ENCODE results near the gene ANXA11. TPM values are rescaled to one million over a fixed set of nuclear protein-coding genes. Genes with fewer than 3 reads are reported as not detected.
"Not testable (repeated sequence)": the region's sequence is repeated elsewhere in the genome, so short reads cannot be mapped to it uniquely, and the experiment has no call there.

The ANXA11 gene
- total RNA-seq, 2 donors from 2014 or later: 224 to 266 TPM

DNA sequence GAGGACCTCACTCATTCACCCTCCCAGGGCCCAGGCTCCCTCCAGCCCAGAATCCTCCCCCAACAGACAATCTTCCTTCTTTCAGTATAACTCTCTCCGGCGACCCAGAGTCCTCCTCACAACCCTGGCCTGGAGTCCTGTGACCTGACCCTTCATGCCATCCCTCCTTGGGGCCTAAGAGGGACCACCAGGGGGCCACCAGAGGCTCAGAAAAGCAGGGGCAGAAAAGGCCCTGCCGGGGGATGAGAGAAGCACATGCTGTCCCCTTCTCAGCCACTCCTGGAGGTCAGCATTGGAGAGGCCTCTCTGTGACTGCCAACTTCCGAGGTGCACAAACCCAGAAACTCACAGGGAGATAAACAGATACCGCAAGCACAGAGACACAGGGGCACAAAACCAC, 31.1 kb upstream of the ANXA11 start:
- H3K9me3 ChIP-seq; H3K27ac ChIP-seq; H3K4me3 ChIP-seq; H3K36me3 ChIP-seq; H3K4me1 ChIP-seq; DNase-seq (ENCODE audit: low spot score); H3K27me3 ChIP-seq: not testable (repeated sequence)

DNA sequence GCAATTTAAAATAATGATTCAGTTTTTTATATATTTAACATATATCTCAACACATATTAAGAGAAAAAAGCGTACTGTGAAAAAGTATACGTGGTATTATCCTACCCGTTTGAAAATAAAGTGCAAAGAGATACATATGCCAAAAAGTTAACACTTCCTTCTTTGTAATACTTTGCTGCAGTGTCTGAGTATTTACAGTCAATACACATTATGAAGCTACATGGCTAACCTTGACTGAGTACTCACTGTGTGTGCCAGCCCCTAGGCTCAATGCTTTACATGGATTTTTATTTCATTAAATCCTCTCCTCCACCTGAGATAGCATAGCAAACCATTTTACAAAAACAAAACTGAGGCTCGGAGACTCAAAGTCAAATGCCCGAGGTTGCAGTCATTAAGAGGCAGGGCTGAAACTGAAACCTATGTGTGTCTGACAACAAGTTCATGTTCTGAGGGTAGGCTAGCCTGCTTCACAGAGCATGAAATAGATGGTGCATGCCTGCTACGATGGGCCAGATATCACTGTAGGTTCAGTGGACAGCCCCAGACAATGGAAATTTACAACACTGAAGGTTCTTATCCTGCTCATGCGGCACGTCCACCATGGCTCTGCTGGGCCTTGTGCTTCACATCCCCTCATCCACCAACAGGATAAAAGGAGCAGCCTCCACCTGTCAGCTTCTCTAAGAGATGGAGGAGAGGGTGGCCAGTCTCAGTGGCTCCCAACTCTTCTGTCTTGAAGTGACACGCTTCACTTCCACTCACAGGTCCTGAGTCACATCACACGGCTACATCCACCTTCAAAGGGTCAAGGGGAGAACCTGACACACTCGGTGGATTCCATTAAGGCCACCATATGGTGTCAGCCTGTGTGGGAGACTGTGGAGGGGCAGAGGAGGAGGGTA, 29.2 kb upstream of the ANXA11 start:
- H3K9me3 ChIP-seq; H3K27ac ChIP-seq; H3K4me3 ChIP-seq; DNase-seq (ENCODE audit: low spot score); H3K4me1 ChIP-seq; H3K36me3 ChIP-seq; H3K27me3 ChIP-seq: not testable (repeated sequence)

DNA sequence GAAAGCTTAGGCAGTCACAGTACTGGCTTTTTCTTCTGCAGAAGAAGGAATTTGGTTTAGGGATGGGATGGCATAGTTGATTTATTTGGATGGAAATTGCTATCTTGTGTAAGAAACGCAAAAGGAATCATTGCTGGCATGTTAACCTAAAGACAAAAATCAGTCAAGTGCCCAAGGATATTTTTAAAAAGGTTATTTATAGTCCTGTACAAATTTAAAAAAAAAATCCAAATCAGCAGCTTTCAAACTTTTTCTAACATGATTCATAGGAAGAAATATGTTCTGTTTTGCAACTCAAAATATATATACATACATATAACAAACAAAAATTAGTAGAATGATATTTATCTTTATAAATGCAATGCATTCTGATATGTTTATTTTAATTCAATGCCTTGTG, 28.5 kb upstream of the ANXA11 start:
- H3K36me3 ChIP-seq; H3K27me3 ChIP-seq; H3K9me3 ChIP-seq; H3K27ac ChIP-seq; H3K4me1 ChIP-seq; DNase-seq (ENCODE audit: low spot score); H3K4me3 ChIP-seq: not testable (repeated sequence)

DNA sequence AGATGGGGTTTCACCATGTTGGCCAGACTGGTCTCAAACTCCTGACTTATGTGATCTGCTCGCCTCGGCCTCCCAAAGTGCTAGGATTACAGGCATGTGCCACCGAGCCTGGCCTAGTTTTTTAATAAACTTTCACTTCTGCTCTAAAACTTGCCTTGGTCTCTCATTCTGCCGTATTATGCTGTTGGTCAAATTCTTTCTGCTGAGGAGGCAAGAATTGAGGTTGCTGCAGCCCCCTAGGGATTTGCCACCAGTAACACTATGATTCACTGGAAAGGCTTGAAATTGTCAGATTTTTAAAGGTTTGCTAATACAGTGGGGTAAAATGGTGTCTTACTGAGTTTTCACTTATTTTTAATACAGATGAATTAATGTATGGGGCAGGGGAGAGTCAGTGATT, 21.4 kb upstream of the ANXA11 start:
- H3K4me3 ChIP-seq; H3K4me1 ChIP-seq; H3K27me3 ChIP-seq; DNase-seq (ENCODE audit: low spot score); H3K36me3 ChIP-seq; H3K9me3 ChIP-seq; H3K27ac ChIP-seq: not testable (repeated sequence)

DNA sequence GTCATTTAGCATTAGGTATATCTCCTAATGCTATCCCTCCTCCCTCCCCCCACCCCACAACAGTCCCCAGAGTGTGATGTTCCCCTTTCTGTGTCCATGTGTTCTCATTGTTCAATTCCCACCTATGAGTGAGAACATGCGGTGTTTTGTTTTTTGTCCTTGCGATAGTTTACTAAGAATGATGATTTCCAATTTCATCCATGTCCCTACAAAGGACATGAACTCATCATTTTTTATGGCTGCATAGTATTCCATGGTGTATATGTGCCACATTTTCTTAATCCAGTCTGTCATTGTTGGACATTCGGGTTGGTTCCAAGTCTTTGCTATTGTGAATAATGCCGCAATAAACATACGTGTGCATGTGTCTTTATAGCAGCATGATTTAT, 17.7 kb upstream of the ANXA11 start:
- not testable (repeated sequence) for H3K27ac ChIP-seq; H3K4me3 ChIP-seq; DNase-seq (ENCODE audit: low spot score); H3K36me3 ChIP-seq; H3K9me3 ChIP-seq; H3K4me1 ChIP-seq; H3K27me3 ChIP-seq

DNA sequence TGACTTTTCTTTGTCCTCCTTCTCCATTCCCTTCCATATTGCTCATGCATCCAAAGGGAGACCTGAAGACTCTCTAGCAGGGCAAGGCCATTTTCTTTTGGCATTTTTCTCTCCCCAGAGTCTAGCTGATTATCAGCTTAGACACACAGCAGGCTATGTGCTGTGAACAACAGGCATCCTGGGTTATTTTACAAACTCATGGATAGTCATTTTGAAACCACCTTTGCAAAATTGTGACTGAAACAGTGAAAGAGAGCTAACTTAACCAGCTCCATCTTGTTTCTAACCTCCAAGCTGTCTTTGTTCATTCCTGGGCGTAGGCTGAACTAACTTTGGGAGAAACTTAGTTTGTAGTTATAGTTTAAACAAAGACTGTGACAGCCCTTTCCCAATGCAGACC, 13.5 kb upstream of the ANXA11 start:
- DNase-seq (ENCODE audit: low spot score); H3K4me1 ChIP-seq; H3K36me3 ChIP-seq; H3K9me3 ChIP-seq; H3K4me3 ChIP-seq; H3K27me3 ChIP-seq; H3K27ac ChIP-seq: not testable (repeated sequence)

DNA sequence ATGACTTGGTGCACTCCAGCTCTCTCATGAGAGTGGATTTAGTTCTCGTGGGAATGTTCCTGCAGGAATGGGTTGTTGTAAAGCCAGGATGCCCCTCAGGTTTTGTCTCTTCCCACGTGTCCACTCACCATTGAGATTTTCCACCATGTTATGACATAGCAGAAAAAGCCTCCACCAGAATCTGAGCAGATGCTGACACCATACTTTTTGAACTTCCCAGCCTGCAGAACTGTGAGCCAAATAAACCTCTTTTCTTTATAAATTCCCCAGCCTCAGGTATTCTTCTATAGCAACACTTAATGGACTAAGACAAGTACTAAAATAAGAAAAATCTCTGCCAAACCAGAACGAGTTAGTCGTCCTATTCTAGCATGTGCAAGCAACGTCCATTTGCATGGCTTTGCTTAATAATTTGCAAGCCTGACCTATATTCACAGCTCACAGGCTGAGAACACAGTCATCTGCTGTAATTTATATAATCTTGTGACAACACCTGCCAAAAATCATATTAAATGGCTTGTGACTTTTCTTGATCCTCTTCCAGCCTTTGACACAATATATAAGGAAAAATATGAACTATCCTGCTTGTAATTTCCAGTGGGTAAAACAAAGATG, 9.1 kb upstream of the ANXA11 start:
- not testable (repeated sequence) for DNase-seq (ENCODE audit: low spot score)

DNA sequence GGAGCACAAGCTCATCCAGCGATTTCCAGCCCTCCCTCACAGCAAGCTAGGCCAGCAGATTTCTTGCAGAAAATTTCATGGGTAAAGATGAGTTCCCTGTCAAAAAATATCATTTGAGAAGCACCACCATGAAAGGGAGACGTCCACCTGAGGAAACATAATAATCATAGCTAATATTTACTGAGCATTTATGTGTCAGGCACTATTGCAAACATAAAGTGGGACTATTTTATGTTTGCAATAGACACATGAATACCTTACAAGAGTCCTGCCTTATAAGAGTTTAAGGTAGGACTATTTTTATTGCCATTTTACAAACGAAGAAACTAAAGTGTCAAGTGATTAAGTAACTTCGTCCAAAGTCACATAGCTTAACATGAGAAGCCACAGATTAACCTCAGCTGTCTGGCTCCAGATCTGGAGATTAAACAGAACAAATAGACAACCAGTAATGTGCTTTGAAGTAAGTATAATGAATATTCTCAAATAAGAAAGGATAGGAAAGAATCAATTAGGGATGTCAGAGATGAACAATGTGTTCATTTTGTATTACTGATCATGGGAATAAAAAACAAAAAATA, 7.3 kb upstream of the ANXA11 start:
- DNase-seq (ENCODE audit: low spot score); H3K4me1 ChIP-seq; H3K27me3 ChIP-seq; H3K9me3 ChIP-seq; H3K4me3 ChIP-seq; H3K27ac ChIP-seq; H3K36me3 ChIP-seq: not testable (repeated sequence)

More for the DNA sequence above, 9.1 kb upstream of the ANXA11 start:
- not testable (repeated sequence) for H3K4me3 ChIP-seq, H3K9me3 ChIP-seq, H3K27ac ChIP-seq, H3K27me3 ChIP-seq, H3K4me1 ChIP-seq, H3K36me3 ChIP-seq

DNA sequence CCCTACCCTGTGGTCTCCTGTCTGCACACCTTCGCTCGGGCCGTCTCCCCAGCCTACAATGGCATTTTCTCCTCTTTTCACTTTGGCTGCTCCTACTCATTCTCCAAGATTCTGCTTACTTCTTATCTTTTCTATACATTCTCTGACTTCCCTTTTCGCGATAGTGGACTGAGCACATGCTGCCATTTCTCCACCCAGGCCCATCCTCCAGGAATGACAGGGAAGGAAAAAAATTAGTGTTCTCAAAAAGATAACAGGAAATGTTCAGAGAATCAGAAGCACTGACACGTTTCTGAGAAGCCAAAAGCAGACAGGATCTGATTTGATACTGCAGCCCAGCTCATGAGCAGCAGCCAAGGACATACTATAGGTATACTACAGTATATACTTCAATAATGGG, 6.4 kb upstream of the ANXA11 start:
- no peaks in the 10 kb centered on the region for H3K9me3 ChIP-seq
- H3K27me3 ChIP-seq: no peaks in the 10 kb centered on the region
- no peaks in the 10 kb centered on the region for H3K36me3 ChIP-seq
- H3K27ac ChIP-seq: no peak overlapping the region
- no peak for DNase-seq (ENCODE audit: low spot score)
- peaks cover 0 to 10% of the 10 kb centered on the region in 2 donors for H3K4me1 ChIP-seq
- TF ChIP-seq, protein P1, sequence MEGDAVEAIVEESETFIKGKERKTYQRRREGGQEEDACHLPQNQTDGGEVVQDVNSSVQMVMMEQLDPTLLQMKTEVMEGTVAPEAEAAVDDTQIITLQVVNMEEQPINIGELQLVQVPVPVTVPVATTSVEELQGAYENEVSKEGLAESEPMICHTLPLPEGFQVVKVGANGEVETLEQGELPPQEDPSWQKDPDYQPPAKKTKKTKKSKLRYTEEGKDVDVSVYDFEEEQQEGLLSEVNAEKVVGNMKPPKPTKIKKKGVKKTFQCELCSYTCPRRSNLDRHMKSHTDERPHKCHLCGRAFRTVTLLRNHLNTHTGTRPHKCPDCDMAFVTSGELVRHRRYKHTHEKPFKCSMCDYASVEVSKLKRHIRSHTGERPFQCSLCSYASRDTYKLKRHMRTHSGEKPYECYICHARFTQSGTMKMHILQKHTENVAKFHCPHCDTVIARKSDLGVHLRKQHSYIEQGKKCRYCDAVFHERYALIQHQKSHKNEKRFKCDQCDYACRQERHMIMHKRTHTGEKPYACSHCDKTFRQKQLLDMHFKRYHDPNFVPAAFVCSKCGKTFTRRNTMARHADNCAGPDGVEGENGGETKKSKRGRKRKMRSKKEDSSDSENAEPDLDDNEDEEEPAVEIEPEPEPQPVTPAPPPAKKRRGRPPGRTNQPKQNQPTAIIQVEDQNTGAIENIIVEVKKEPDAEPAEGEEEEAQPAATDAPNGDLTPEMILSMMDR (IDR thresholded peaks at IDR 0.05): no peak
- no peak overlapping the region for H3K4me3 ChIP-seq

DNA sequence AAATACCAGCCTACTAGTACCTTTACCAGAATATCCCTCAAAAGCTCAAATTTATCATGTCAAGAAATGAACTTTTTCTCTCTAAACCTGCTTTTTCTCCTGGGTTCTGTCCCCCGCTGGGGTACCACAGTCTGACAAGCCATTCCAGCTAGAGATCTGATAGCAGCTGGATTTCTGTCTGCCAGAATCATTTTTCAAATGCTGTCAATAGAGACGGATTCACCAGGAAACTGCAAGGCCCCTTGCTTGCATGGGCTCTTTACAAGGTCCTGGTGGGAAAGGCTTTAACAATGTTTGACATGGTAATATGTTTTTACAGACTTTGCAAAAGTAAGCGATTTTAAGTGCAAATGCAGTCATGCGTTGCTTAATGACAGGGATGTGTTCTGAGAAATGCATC, 4.9 kb upstream of the ANXA11 start:
- Histone ChIP-seq H3K36me3 (no peaks in the 10 kb centered on the region), H3K4me3 (no peak overlapping the region), H3K27me3 (no peaks in the 10 kb centered on the region), H3K9me3 (no peaks in the 10 kb centered on the region), H3K4me1 (peaks cover 0 to 20% of the 10 kb centered on the region in 2 donors), H3K27ac (no peak overlapping the region)
- DNase-seq (ENCODE audit: low spot score): no peak
- TF ChIP-seq, protein P1 (IDR thresholded peaks at IDR 0.05): no peak

All from right atrium auricular region (tissue), 2 donors.